ENCODE data around the gene FAM181A.

The FAM181A gene

GRCh38 chr14:93944348-93945069, 17.4 kb downstream of the FAM181A start:
- Histone ChIP-seq H3K4me1 (ENCODE audit: insufficient read depth, low read length) (no peaks in the 10 kb centered on the region), H3K27me3 (ENCODE audit: insufficient read depth, low read length) (peaks cover under 1% of the 10 kb centered on the region; the same call in 1 of the 2 replicates), H3K27ac (ENCODE audit: low read depth, low read length) (no peak overlapping the region), H3K9me3 (ENCODE audit: insufficient read depth, low read depth, low read length) (no peaks in the 10 kb centered on the region), H3K36me3 (ENCODE audit: insufficient read depth, low read length) (no peaks in the 10 kb centered on the region), H3K4me3 (ENCODE audit: low read length) (no peak overlapping the region), H3K9ac (ENCODE audit: low read depth, low read length) (no peak overlapping the region)
- WGBS: 92% methylated on average over 16 of the region's 16 CpGs

- no peaks in the 10 kb centered on the region for H3K36me3 ChIP-seq (ENCODE audit: insufficient read depth, low read length)
- H3K4me1 ChIP-seq (ENCODE audit: insufficient read depth, low read length): no peaks in the 10 kb centered on the region
- H3K27ac ChIP-seq (ENCODE audit: low read depth, low read length): no peak overlapping the region
- 96% methylated on average over 5 of the region's 5 CpGs for WGBS
- H3K9me3 ChIP-seq (ENCODE audit: insufficient read depth, low read depth, low read length): no peaks in the 10 kb centered on the region
- H3K9ac ChIP-seq (ENCODE audit: low read depth, low read length): no peak overlapping the region
- no peaks in the 10 kb centered on the region for H3K27me3 ChIP-seq (ENCODE audit: insufficient read depth, low read length)
- no peak overlapping the region for H3K4me3 ChIP-seq (ENCODE audit: low read length)
Observed at GRCh38 chr14:93945070-93945399, 17.9 kb downstream of the FAM181A start.

GRCh38 chr14:93946104-93946503, 19.0 kb downstream of the FAM181A start:
- Histone ChIP-seq H3K27me3 (ENCODE audit: insufficient read depth, low read length) (no peaks in the 10 kb centered on the region), H3K27ac (ENCODE audit: low read depth, low read length) (no peak overlapping the region), H3K4me1 (ENCODE audit: insufficient read depth, low read length) (no peaks in the 10 kb centered on the region), H3K9me3 (ENCODE audit: insufficient read depth, low read depth, low read length) (no peaks in the 10 kb centered on the region), H3K9ac (ENCODE audit: low read depth, low read length) (no peak overlapping the region), H3K36me3 (ENCODE audit: insufficient read depth, low read length) (no peaks in the 10 kb centered on the region), H3K4me3 (ENCODE audit: low read length) (no peak overlapping the region)
- WGBS: 72% methylated on average over 6 of the region's 6 CpGs

GRCh38 chr14:93946541-93947090, 19.5 kb downstream of the FAM181A start:
- Histone ChIP-seq H3K4me3 (ENCODE audit: low read length) (no peak overlapping the region), H3K9me3 (ENCODE audit: insufficient read depth, low read depth, low read length) (no peaks in the 10 kb centered on the region), H3K4me1 (ENCODE audit: insufficient read depth, low read length) (no peaks in the 10 kb centered on the region), H3K36me3 (ENCODE audit: insufficient read depth, low read length) (no peaks in the 10 kb centered on the region), H3K27ac (ENCODE audit: low read depth, low read length) (no peak overlapping the region), H3K27me3 (ENCODE audit: insufficient read depth, low read length) (no peaks in the 10 kb centered on the region), H3K9ac (ENCODE audit: low read depth, low read length) (no peak overlapping the region)
- 81% methylated on average over 7 of the region's 7 CpGs for WGBS

GRCh38 chr14:93947282-93947681, 20.1 kb downstream of the FAM181A start:
- Histone ChIP-seq H3K9me3 (ENCODE audit: insufficient read depth, low read depth, low read length) (no peaks in the 10 kb centered on the region), H3K4me3 (ENCODE audit: low read length) (no peak overlapping the region), H3K27me3 (ENCODE audit: insufficient read depth, low read length) (no peaks in the 10 kb centered on the region), H3K36me3 (ENCODE audit: insufficient read depth, low read length) (no peaks in the 10 kb centered on the region), H3K4me1 (ENCODE audit: insufficient read depth, low read length) (no peaks in the 10 kb centered on the region), H3K9ac (ENCODE audit: low read depth, low read length) (no peak overlapping the region), H3K27ac (ENCODE audit: low read depth, low read length) (no peak overlapping the region)
- WGBS: 88% methylated on average over 19 of the region's 19 CpGs

GRCh38 chr14:93949511-93950075, 22.4 kb downstream of the FAM181A start:
- WGBS: 93% methylated on average over 13 of the region's 13 CpGs
- H3K9ac ChIP-seq (ENCODE audit: low read depth, low read length): no peak overlapping the region
- no peaks in the 10 kb centered on the region for H3K9me3 ChIP-seq (ENCODE audit: insufficient read depth, low read depth, low read length)

GRCh38 chr14:93950948-93951634, 23.9 kb downstream of the FAM181A start:
- H3K4me1 ChIP-seq (ENCODE audit: insufficient read depth, low read length): peaks cover 7% of the 10 kb centered on the region
- no peak overlapping the region for H3K9ac ChIP-seq (ENCODE audit: low read depth, low read length)
- no peaks in the 10 kb centered on the region for H3K9me3 ChIP-seq (ENCODE audit: insufficient read depth, low read depth, low read length)
- H3K4me3 ChIP-seq (ENCODE audit: low read length): no peak overlapping the region
- 95% methylated on average over 20 of the region's 20 CpGs for WGBS
- H3K27ac ChIP-seq (ENCODE audit: low read depth, low read length): no peak overlapping the region
- H3K36me3 ChIP-seq (ENCODE audit: insufficient read depth, low read length): no peaks in the 10 kb centered on the region
- no peaks in the 10 kb centered on the region for H3K27me3 ChIP-seq (ENCODE audit: insufficient read depth, low read length)

More at GRCh38 chr14:93949511-93950075, 22.4 kb downstream of the FAM181A start:
- H3K4me1 ChIP-seq (ENCODE audit: insufficient read depth, low read length): peaks cover 3% of the 10 kb centered on the region
- no peaks in the 10 kb centered on the region for H3K36me3 ChIP-seq (ENCODE audit: insufficient read depth, low read length)
- H3K27ac ChIP-seq (ENCODE audit: low read depth, low read length): no peak overlapping the region
- H3K4me3 ChIP-seq (ENCODE audit: low read length): no peak overlapping the region
- no peaks in the 10 kb centered on the region for H3K27me3 ChIP-seq (ENCODE audit: insufficient read depth, low read length)

- WGBS: 74% methylated on average over 7 of the region's 7 CpGs
- no peaks in the 10 kb centered on the region for H3K27me3 ChIP-seq (ENCODE audit: insufficient read depth, low read length)
- H3K27ac ChIP-seq (ENCODE audit: low read depth, low read length): no peak overlapping the region
- no peak overlapping the region for H3K4me3 ChIP-seq (ENCODE audit: low read length)
- H3K9ac ChIP-seq (ENCODE audit: low read depth, low read length): no peak overlapping the region
- H3K36me3 ChIP-seq (ENCODE audit: insufficient read depth, low read length): no peaks in the 10 kb centered on the region
- H3K9me3 ChIP-seq (ENCODE audit: insufficient read depth, low read depth, low read length): no peaks in the 10 kb centered on the region
- peaks cover 7% of the 10 kb centered on the region for H3K4me1 ChIP-seq (ENCODE audit: insufficient read depth, low read length)
Observed at GRCh38 chr14:93951635-93952540, 24.7 kb downstream of the FAM181A start.

- Histone ChIP-seq H3K4me3 (ENCODE audit: low read length) (no peak overlapping the region), H3K27ac (ENCODE audit: low read depth, low read length) (no peak overlapping the region), H3K9me3 (ENCODE audit: insufficient read depth, low read depth, low read length) (no peaks in the 10 kb centered on the region), H3K9ac (ENCODE audit: low read depth, low read length) (no peak overlapping the region), H3K27me3 (ENCODE audit: insufficient read depth, low read length) (no peaks in the 10 kb centered on the region), H3K4me1 (ENCODE audit: insufficient read depth, low read length) (peaks cover 7% of the 10 kb centered on the region), H3K36me3 (ENCODE audit: insufficient read depth, low read length) (no peaks in the 10 kb centered on the region)
- WGBS: 93% methylated on average over 3 of the region's 3 CpGs
Observed at GRCh38 chr14:93952829-93953228, 25.7 kb downstream of the FAM181A start.

- WGBS: 80% methylated on average over 14 of the region's 14 CpGs
- Histone ChIP-seq H3K36me3 (ENCODE audit: insufficient read depth, low read length) (no peaks in the 10 kb centered on the region), H3K4me3 (ENCODE audit: low read length) (no peak overlapping the region), H3K27me3 (ENCODE audit: insufficient read depth, low read length) (no peaks in the 10 kb centered on the region), H3K27ac (ENCODE audit: low read depth, low read length) (no peak overlapping the region), H3K9me3 (ENCODE audit: insufficient read depth, low read depth, low read length) (no peaks in the 10 kb centered on the region), H3K4me1 (ENCODE audit: insufficient read depth, low read length) (peaks cover 7% of the 10 kb centered on the region), H3K9ac (ENCODE audit: low read depth, low read length) (no peak overlapping the region)
Observed at GRCh38 chr14:93953263-93953662, 26.1 kb downstream of the FAM181A start.
